Panc1 (cell line): ENCODE measurements around the gene FRMD1.

Source experiments
- POLR2AphosphoS5 ChIP-seq: IDR thresholded peaks from 2 replicates; pipeline ENCODE4 v1.6.1; 2012; ENCODE audit warnings: mild to moderate bottlenecking, low read depth, low read length, moderate library complexity
- SIN3A ChIP-seq: IDR thresholded peaks from 2 replicates; pipeline ENCODE4 v1.6.1; 2012; ENCODE audit warnings: low read depth, mild to moderate bottlenecking, low read length, moderate library complexity, borderline replicate concordance; ENCODE audit not compliant: insufficient read depth
- TF ChIP-seq, protein P1 (sequence below): fragments of 450-650 bp; IDR thresholded peaks from 2 replicates; pipeline ENCODE4 v1.5.1; 2017; ENCODE audit warnings: mild to moderate bottlenecking
- TF ChIP-seq, protein P2 (sequence below), 2 experiments: IDR thresholded peaks; 2 replicates each; pipeline ENCODE4 v1.6.1; 2011 to 2012; ENCODE audit warnings: low read depth in 2 of 2, control low read depth in 1 of 2, low read length in 1 of 2, mild to moderate bottlenecking in 1 of 2, moderate library complexity in 1 of 2; ENCODE audit not compliant: insufficient read depth in 1 of 2

DNA sequence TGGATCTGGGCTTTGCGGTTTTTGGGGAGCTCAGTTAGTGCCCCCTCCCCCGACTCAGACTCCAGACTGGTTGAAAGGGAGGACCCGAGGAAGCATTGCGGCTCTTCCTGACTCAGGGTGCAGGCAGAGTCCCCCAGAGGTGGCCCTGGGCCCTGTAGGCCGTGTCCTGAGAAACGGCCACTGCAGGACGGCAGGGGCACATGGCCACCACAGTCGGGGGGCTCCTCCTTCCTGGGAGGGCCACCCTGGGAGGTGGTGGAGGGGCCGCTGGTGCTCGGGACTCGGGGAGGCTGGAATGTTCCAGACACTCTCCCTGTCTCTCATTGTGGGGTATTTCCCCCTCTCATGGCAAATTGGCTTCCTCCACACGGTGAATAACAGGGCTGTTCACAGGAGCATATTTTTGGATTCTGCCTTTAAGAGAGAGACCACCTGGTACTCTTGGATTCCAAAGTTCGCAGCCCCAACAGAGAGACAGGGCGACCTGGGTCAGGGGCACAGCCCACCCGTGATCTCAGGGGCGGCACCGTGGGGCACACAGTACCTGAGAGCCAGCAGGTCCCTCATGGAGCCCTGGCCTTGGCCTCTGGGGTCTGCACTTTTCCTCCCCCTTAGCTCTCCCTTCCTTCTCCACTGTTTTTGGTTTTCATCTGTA lies 35.7 kb downstream of the FRMD1 start:
- TF ChIP-seq, protein P1, sequence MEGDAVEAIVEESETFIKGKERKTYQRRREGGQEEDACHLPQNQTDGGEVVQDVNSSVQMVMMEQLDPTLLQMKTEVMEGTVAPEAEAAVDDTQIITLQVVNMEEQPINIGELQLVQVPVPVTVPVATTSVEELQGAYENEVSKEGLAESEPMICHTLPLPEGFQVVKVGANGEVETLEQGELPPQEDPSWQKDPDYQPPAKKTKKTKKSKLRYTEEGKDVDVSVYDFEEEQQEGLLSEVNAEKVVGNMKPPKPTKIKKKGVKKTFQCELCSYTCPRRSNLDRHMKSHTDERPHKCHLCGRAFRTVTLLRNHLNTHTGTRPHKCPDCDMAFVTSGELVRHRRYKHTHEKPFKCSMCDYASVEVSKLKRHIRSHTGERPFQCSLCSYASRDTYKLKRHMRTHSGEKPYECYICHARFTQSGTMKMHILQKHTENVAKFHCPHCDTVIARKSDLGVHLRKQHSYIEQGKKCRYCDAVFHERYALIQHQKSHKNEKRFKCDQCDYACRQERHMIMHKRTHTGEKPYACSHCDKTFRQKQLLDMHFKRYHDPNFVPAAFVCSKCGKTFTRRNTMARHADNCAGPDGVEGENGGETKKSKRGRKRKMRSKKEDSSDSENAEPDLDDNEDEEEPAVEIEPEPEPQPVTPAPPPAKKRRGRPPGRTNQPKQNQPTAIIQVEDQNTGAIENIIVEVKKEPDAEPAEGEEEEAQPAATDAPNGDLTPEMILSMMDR: no peak
- TF ChIP-seq, protein P2, sequence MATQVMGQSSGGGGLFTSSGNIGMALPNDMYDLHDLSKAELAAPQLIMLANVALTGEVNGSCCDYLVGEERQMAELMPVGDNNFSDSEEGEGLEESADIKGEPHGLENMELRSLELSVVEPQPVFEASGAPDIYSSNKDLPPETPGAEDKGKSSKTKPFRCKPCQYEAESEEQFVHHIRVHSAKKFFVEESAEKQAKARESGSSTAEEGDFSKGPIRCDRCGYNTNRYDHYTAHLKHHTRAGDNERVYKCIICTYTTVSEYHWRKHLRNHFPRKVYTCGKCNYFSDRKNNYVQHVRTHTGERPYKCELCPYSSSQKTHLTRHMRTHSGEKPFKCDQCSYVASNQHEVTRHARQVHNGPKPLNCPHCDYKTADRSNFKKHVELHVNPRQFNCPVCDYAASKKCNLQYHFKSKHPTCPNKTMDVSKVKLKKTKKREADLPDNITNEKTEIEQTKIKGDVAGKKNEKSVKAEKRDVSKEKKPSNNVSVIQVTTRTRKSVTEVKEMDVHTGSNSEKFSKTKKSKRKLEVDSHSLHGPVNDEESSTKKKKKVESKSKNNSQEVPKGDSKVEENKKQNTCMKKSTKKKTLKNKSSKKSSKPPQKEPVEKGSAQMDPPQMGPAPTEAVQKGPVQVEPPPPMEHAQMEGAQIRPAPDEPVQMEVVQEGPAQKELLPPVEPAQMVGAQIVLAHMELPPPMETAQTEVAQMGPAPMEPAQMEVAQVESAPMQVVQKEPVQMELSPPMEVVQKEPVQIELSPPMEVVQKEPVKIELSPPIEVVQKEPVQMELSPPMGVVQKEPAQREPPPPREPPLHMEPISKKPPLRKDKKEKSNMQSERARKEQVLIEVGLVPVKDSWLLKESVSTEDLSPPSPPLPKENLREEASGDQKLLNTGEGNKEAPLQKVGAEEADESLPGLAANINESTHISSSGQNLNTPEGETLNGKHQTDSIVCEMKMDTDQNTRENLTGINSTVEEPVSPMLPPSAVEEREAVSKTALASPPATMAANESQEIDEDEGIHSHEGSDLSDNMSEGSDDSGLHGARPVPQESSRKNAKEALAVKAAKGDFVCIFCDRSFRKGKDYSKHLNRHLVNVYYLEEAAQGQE (IDR thresholded peaks at IDR 0.05; ENCODE audit: insufficient read depth in 1 of 2, low read depth in 2 of 2, low read length in 1 of 2): no peak
- TF ChIP-seq POLR2AphosphoS5 (no peak), SIN3A (no peak)
